Superior temporal gyrus (tissue), 1 donor: ENCODE results near the gene SH3D19.
A peak's percentile ranks its signal among the peaks of the same experiment; 100 is the strongest.
"Not testable (repeated sequence)": the region's sequence is repeated elsewhere in the genome, so short reads cannot be mapped to it uniquely, and the experiment has no call there.

Source experiments
- DNase-seq: peaks from one replicate; pipeline ENCODE4 v3.0.0-alpha.2; 2016; ENCODE audit errors: extremely low spot score

The SH3D19 gene

GRCh38 chr4:151276787-151277562 is 48.4 kb downstream of the SH3D19 start, which contains the start of gene PRSS48:
Gene PRSS48, plus strand, starts transcription at chr4:151277161. Its CDS starts 12 bp downstream, at chr4:151277173.
- DNase-seq, result peak; percentile 90

GRCh38 chr4:151268905-151269304 is 56.5 kb downstream of the SH3D19 start:
- not testable (repeated sequence) for DNase-seq

GRCh38 chr4:151267822-151268535 is 57.4 kb downstream of the SH3D19 start:
- DNase-seq, result no peak

- no peak for DNase-seq
Measured at GRCh38 chr4:151267104-151267503, 58.3 kb downstream of the SH3D19 start.

GRCh38 chr4:151266497-151266896 is 58.9 kb downstream of the SH3D19 start:
- no peak for DNase-seq

- DNase-seq, result no peak
Measured at GRCh38 chr4:151263455-151263854, 62.0 kb downstream of the SH3D19 start.

- DNase-seq, result no peak
Measured at GRCh38 chr4:151260526-151260925, 64.9 kb downstream of the SH3D19 start.

GRCh38 chr4:151259752-151260151 is 65.7 kb downstream of the SH3D19 start:
- DNase-seq, result no peak

GRCh38 chr4:151257704-151258103 is 67.7 kb downstream of the SH3D19 start:
- DNase-seq, result no peak

- no peak for DNase-seq
Measured at GRCh38 chr4:151256134-151256533, 69.3 kb downstream of the SH3D19 start.

GRCh38 chr4:151255680-151256079 is 69.7 kb downstream of the SH3D19 start:
- DNase-seq, result not testable (repeated sequence)

- DNase-seq, result not testable (repeated sequence)
Measured at GRCh38 chr4:151255226-151255625, 70.2 kb downstream of the SH3D19 start.

GRCh38 chr4:151251603-151252304 is 73.7 kb downstream of the SH3D19 start:
- DNase-seq, result no peak

GRCh38 chr4:151250706-151251105 is 74.7 kb downstream of the SH3D19 start:
- DNase-seq, result no peak

GRCh38 chr4:151248519-151248918 is 76.9 kb downstream of the SH3D19 start:
- no peak for DNase-seq

GRCh38 chr4:151247395-151247794 is 78.0 kb downstream of the SH3D19 start:
- no peak for DNase-seq

GRCh38 chr4:151246742-151247141 is 78.7 kb downstream of the SH3D19 start:
- DNase-seq, result no peak

GRCh38 chr4:151242305-151242704 is 83.1 kb downstream of the SH3D19 start:
- DNase-seq, result no peak

- no peak for DNase-seq
Measured at GRCh38 chr4:151239608-151240007, 85.8 kb downstream of the SH3D19 start.

- peak; percentile 87 for DNase-seq
Measured at GRCh38 chr4:151238477-151238876, 86.9 kb downstream of the SH3D19 start.

GRCh38 chr4:151236036-151236435 is 89.4 kb downstream of the SH3D19 start:
- DNase-seq, result no peak

GRCh38 chr4:151235373-151235772 is 90.0 kb downstream of the SH3D19 start:
- DNase-seq, result not testable (repeated sequence)
